Activated CD4-positive, alpha-beta memory T cell treated with anti-CD3 and anti-CD28 coated beads for 36 hours (primary cell): ENCODE measurements around the gene HRNR. TPM values are rescaled to one million over a fixed set of nuclear protein-coding genes. Genes with fewer than 3 reads are reported as not detected.

Experiments used
- CTCF ChIA-PET: fragments of 350-600 bp; sonication (Branson Sonifier 250); formaldehyde crosslinking; loops from one replicate; lab custom pipeline; 2021; ENCODE audit warnings: antibody characterized with exemption, inconsistent platforms; lab: Charles Lee
- POLR2A ChIA-PET: fragments of 350-600 bp; sonication (Branson Sonifier 250); formaldehyde crosslinking; loops from one replicate; lab custom pipeline; 2021; ENCODE audit warnings: antibody characterized with exemption; lab: Charles Lee
- DNase-seq: peaks from one replicate; pipeline ENCODE4 v3.0.0-alpha.2; 2020
- H3K27ac Mint-ChIP-seq: one replicate; pipeline ENCODE4 v1.8.0; 2021; ENCODE audit warnings: mixed read lengths
- H3K27me3 Mint-ChIP-seq: one replicate; pipeline ENCODE4 v1.8.0; 2021; ENCODE audit warnings: mixed read lengths
- H3K36me3 Mint-ChIP-seq: one replicate; pipeline ENCODE4 v1.8.0; 2021; ENCODE audit warnings: mixed read lengths
- H3K4me1 Mint-ChIP-seq: one replicate; pipeline ENCODE4 v1.8.0; 2021; ENCODE audit warnings: low read depth, mixed read lengths
- H3K4me3 Mint-ChIP-seq: one replicate; pipeline ENCODE4 v1.8.0; 2021; ENCODE audit warnings: mild to moderate bottlenecking, mixed read lengths
- H3K9me3 Mint-ChIP-seq: one replicate; pipeline ENCODE4 v1.8.0; 2021; ENCODE audit warnings: mixed read lengths
- intact Hi-C: fragments of 100-400 bp; cut with micrococcal nuclease; formaldehyde crosslinking; loops from one replicate; pipeline ENCODE4 v1.15.1; 2023
- total RNA-seq, 2 experiments: library from RNA; stranded (reverse); gene quantifications; one replicate each; pipeline ENCODE4 v1.2.3, GENCODE V29; 2021

Gene HRNR
- total RNA-seq, 2 experiments from 2014 or later: not detected

DNA sequence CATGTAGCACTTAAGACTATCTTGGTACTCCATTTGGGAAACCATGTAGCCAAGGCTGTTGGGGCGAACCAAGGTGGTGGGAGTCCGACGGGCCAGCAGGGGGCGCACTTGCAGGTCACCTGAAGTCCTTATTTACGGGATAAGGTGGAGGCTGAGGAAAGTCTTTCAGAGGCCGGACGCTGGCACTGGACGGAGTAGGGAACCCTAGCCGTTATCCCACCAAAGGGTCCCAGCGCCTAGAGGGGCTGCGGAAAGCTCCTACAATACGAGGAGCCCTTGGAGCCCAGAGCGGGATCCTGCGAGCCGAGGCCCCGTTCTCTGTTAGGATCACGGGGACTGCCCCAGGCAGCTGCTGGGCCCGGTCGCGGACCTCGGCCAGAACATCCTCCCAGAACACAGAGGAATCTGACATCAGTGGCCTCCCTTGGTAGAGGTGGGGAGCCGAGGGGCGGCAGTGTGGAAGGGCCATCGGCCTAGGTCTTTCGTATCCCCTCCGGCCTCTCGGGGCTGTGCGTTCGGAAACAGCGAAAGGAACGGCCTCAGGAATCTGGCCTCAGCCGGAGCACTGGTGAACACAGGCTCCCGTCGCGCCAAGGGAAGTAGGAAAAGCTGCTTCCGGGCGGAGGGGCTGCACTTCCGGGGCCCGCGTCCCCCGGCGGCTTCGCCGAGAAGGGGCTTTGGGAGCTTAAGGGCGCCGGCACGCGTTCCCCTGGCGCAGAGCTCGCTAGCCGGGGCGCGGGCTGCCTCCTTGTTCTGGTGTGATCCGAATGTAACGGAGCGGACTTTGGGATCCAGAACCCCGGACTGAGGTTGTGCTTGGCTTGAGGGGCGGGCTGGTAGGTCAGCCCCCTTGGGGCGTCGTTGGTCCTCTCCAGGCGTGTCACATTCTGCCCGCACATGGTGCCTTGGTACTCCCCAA, 35.1 kb downstream of the HRNR start:
- POLR2A ChIA-PET: interaction anchor here (0.7 to 1.4 kb wide), 3 partner anchors 78 to 271 kb away, joined by 3 to 4 read pairs (median 3); no protein-coding TSS in a partner anchor
- H3K27me3 Mint-ChIP-seq: peaks cover 2% of the 10 kb centered on the region

DNA sequence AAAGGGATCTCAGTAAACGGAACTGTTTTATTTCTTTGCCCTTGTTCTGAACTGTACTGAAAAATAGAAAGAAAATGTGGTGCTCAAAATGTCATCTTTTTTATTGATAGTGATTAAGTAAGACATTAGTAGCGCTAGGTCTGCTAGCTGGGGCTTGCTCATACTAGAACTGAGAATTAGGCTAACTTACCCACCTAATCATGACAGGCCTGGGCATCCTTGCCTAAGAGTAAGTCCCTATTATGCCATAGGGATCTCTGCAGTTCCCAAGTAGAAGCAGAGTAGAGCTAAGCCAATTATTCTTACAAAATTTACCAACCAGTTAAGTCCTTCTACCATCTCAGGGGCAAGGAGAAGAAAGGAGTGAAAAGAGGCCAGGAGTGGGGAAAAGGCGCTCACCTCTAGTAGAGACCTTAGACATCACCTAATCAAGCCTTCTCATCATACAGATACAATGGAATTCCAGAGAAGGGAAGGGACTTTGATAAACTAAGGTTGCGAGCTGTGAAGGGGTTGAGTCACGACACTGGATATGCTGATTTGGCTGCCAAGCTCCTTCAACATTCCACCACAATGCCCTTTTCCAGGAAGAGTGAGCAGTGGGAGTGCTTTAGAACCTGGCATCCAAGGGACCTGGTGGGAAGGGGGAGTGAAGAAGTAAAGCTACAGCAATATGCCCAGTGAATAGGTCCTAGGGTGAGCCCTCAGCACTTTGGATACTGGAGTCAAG, 37.3 kb downstream of the HRNR start:
- Mint-ChIP-seq H3K27ac (no peak overlapping the region), H3K4me3 (no peak overlapping the region)
- CTCF ChIA-PET: interaction anchor here (0.6 to 12.7 kb wide), 30 partner anchors 11 to 272 kb away, joined by 3 to 442 read pairs (median 4); no protein-coding TSS in a partner anchor

More for the DNA sequence above, 35.1 kb downstream of the HRNR start:
- intact Hi-C loops: loop anchor here (1.0 to 10.0 kb wide), 3 partner anchors 74 to 252 kb away; partner anchors contain the start of gene TCHH
- DNase-seq: peak; percentile 86
- Mint-ChIP-seq H3K36me3 (no peaks in the 10 kb centered on the region), H3K27ac (no peak overlapping the region), H3K9me3 (no peaks in the 10 kb centered on the region), H3K4me1 (peaks cover 8% of the 10 kb centered on the region), H3K4me3 (peak overlapping the region; percentile 68)
- CTCF ChIA-PET: interaction anchor here (0.6 to 12.7 kb wide), 34 partner anchors 9 to 291 kb away, joined by 3 to 442 read pairs (median 4); partner anchors contain the start of genes S100A11 and TCHHL1

DNA sequence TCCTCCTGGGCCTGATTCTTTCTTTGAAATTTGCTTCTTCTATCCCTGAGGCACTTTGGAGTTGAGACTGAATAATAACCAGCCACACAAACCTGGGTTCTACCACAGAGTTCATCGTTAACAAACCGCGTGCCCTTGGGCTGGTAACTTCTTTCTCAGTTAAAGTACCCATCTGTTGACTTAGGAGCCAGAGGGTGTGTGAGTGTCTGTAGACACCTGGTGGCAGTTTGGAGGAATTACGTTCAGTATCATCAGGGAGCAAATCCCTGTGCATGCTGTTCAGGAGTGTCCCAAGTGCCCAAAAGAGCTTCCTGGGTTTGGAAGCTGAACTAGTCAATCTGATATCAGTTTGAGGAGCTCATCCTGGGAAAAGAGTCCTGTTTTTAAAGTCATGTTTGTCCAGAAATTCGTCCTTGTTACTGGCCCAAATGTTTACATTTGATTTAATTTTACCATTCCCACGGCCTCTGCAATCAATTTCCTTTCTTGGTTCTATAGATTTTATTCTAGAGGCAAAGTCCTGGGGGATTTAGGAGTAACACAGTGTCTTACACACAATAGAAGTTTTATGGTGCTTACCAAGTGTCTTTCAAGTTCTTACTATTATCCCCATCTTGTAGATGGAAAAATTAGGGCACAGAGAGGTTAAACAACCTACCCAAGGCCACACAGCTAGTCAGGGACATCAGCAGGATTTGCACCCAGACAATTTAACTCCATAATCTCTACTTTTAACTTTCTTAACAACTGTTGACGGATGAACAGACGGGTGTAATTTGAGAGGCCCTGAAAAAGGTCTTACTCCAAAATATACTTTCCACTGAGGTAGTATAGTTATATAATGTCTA, 38.2 kb downstream of the HRNR start:
- no peak overlapping the region for H3K4me3 Mint-ChIP-seq
- H3K9me3 Mint-ChIP-seq: no peaks in the 10 kb centered on the region
- ChIA-PET CTCF (interaction anchor here (0.7 to 12.7 kb wide), 28 partner anchors 10 to 295 kb away, joined by 3 to 442 read pairs (median 4); partner anchors contain the start of gene TCHH), POLR2A (no interaction called here)
- DNase-seq: peak; percentile 40
- peaks cover 2% of the 10 kb centered on the region for H3K27me3 Mint-ChIP-seq
- no peaks in the 10 kb centered on the region for H3K36me3 Mint-ChIP-seq
- H3K27ac Mint-ChIP-seq: no peak overlapping the region
- intact Hi-C loops: loop anchor here (1.0 to 10.0 kb wide), 3 partner anchors 43 to 133 kb away; partner anchors contain the start of gene TCHH
- peaks cover 8% of the 10 kb centered on the region for H3K4me1 Mint-ChIP-seq

More for the DNA sequence above, 37.3 kb downstream of the HRNR start:
- no peaks in the 10 kb centered on the region for H3K9me3 Mint-ChIP-seq
- intact Hi-C loops: loop anchor here (10.0 kb wide), 1 partner anchor 72 kb away; the partner anchor contains the start of gene TCHH
- POLR2A ChIA-PET: no interaction called here
- H3K36me3 Mint-ChIP-seq: no peaks in the 10 kb centered on the region
- peaks cover 2% of the 10 kb centered on the region for H3K27me3 Mint-ChIP-seq
- DNase-seq: no peak
- peaks cover 8% of the 10 kb centered on the region for H3K4me1 Mint-ChIP-seq

DNA sequence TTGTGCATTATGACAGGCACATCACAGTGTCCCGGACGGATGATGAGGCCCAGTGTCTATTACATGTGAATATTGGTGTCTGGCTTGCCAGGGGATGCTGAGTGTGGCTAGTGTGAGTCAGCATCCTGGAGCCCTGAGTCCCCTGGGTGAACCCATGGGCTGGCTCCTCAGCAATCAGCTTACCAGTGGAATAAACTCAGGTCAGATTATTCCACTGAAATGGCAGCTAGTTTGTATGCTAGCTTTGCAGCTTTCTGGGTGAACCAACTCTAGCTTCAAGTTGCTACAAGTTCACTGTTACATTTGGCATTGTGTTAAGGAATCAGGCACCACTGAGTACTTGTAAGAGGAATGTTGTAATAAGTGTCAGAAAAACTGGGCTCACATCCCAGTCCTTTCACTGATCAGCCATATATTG, 41.0 kb downstream of the HRNR start:
- Mint-ChIP-seq H3K27me3 (peaks cover 2% of the 10 kb centered on the region), H3K27ac (no peak overlapping the region), H3K9me3 (no peaks in the 10 kb centered on the region), H3K4me1 (peaks cover 3% of the 10 kb centered on the region), H3K4me3 (no peak overlapping the region), H3K36me3 (no peaks in the 10 kb centered on the region)
- CTCF ChIA-PET: interaction anchor here (1.0 to 12.7 kb wide), 11 partner anchors 34 to 276 kb away, joined by 3 to 442 read pairs (median 5); no protein-coding TSS in a partner anchor
- peak; percentile 27 for DNase-seq
- POLR2A ChIA-PET: interaction anchor here (1.0 kb wide), 1 partner anchor 135 kb away, joined by 3 read pairs; no protein-coding TSS in a partner anchor
- intact Hi-C loops: loop anchor here (10.0 kb wide), 1 partner anchor 68 kb away; the partner anchor contains the start of gene TCHH

DNA sequence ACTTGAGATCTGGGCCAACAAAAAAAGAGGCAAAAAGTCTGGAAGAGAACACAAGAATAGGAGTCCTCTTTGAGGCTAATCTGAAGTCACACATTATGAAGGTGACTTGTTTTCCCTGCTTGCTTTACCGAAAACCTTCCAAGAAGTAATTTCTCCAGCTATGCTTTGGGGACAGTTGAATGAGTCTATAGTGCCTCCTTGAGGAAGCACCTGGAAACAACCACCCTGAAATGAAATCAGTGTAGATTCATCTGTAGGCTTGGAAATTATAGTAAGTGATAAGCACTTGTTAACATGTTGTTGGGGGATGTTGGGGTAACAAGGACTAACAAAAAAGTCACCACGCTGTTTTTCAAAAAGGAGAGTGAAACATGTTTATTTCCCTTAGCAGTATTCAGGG, 41.6 kb downstream of the HRNR start:
- H3K4me1 Mint-ChIP-seq: peaks cover 3% of the 10 kb centered on the region
- H3K36me3 Mint-ChIP-seq: no peaks in the 10 kb centered on the region
- no peak overlapping the region for H3K27ac Mint-ChIP-seq
- H3K9me3 Mint-ChIP-seq: no peaks in the 10 kb centered on the region
- H3K27me3 Mint-ChIP-seq: peaks cover 2% of the 10 kb centered on the region
- ChIA-PET POLR2A (interaction anchor here (1.0 kb wide), 1 partner anchor 134 kb away, joined by 3 read pairs; no protein-coding TSS in a partner anchor), CTCF (interaction anchor here (0.5 to 12.7 kb wide), 11 partner anchors 22 to 276 kb away, joined by 3 to 442 read pairs (median 5); no protein-coding TSS in a partner anchor)
- H3K4me3 Mint-ChIP-seq: no peak overlapping the region
- intact Hi-C loops: loop anchor here (10.0 kb wide), 1 partner anchor 68 kb away; the partner anchor contains the start of gene TCHH
- DNase-seq: no peak

DNA sequence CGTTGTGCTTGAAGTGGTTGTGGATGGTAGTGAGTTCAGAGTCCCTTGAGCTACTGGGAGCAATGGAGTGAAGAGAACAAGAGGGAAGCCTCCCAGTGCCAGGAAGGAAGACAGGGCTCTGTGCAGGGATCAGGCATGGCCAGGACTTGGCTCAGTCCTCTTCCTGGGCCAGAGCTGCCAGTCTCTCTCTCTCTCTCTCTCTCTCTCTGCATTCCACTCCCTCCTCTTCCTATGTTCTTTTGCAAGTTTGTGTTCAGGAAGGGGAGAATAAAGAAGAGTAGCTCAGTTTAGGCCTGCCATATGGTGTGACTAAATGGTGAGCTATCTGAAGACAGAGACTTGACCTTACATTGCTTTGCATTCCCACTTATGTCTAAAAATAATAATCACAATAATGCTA, 44.4 kb downstream of the HRNR start:
- intact Hi-C loops: no loop called here
- no peak overlapping the region for H3K4me3 Mint-ChIP-seq
- ChIA-PET POLR2A (no interaction called here), CTCF (interaction anchor here (0.7 to 12.7 kb wide), 6 partner anchors 9 to 1252 kb away, joined by 3 to 442 read pairs (median 10); no protein-coding TSS in a partner anchor)
- H3K9me3 Mint-ChIP-seq: no peaks in the 10 kb centered on the region
- H3K36me3 Mint-ChIP-seq: no peaks in the 10 kb centered on the region
- H3K27me3 Mint-ChIP-seq: peaks cover 6% of the 10 kb centered on the region
- no peak for DNase-seq
- H3K4me1 Mint-ChIP-seq: no peaks in the 10 kb centered on the region
- H3K27ac Mint-ChIP-seq: no peak overlapping the region

DNA sequence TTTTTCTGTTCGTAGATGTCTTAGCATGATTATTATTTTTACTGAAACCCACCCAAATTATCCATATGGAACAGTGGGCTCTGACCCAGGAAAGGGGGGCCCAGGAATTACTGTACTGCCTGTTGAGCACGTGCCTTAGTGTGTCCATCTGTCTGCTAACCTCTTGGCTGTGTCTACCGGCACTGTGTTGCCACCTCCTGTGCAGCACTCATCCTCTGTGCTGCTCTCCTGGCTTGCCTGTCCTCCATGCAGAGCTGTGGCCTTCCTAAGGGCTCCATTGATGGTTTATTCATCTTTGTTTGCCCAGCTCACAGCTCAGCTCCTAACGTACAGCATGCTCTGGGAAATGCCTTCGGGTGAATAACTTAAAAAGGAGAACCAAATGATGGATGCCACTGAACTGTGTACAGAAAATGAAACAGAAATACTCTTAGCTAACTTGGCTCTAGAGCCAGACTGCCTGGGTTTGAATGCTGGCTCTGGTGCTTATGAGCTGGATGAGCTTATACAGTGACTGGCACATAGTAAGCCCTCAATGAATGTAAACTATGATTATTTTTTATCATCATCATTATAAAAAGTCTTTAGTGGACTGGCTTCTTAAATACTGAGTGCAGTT, 53.6 kb downstream of the HRNR start:
- H3K9me3 Mint-ChIP-seq: no peaks in the 10 kb centered on the region
- ChIA-PET CTCF (no interaction called here), POLR2A (interaction anchor here (0.6 kb wide), 1 partner anchor 18 kb away, joined by 3 read pairs; no protein-coding TSS in a partner anchor)
- H3K4me1 Mint-ChIP-seq: peaks cover 7% of the 10 kb centered on the region
- H3K27ac Mint-ChIP-seq: no peak overlapping the region
- no peaks in the 10 kb centered on the region for H3K36me3 Mint-ChIP-seq
- intact Hi-C loops: no loop called here
- H3K27me3 Mint-ChIP-seq: no peaks in the 10 kb centered on the region
- no peak for DNase-seq
- no peak overlapping the region for H3K4me3 Mint-ChIP-seq

DNA sequence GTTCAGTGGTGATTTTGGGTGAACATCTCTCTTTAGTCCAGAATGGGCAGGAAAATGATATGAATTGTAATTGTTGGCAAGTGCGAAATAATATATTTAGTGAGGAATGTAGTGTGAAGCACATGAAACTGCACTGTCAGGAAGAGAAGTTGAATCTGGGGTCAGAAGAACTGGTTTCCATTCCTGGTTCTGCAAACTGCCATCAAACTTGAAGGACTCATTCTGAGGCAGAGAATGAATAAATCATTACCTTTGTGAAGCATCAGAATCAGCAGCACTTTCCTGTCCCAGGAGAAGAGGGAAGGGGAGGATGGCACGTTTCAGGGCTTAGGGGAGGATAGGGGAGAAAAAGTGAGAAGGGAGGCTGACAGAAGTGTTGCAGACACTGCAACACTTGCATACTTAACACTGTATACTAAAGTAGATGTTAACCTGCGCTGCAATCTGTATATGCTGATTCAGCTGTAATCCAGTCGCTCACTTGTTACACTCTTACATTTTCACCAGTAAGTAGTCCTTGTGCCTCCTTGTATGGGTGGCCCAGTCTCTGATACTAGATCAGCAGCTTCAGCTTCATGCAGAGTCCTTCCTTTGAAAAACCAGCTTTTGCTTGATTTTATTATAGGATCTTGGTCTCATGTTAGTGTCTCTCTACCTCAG, 54.5 kb downstream of the HRNR start:
- peaks cover 7% of the 10 kb centered on the region for H3K4me1 Mint-ChIP-seq
- ChIA-PET POLR2A (no interaction called here), CTCF (no interaction called here)
- no peaks in the 10 kb centered on the region for H3K9me3 Mint-ChIP-seq
- H3K27ac Mint-ChIP-seq: no peak overlapping the region
- no peak for DNase-seq
- H3K4me3 Mint-ChIP-seq: no peak overlapping the region
- intact Hi-C loops: no loop called here
- H3K36me3 Mint-ChIP-seq: no peaks in the 10 kb centered on the region
- no peaks in the 10 kb centered on the region for H3K27me3 Mint-ChIP-seq

DNA sequence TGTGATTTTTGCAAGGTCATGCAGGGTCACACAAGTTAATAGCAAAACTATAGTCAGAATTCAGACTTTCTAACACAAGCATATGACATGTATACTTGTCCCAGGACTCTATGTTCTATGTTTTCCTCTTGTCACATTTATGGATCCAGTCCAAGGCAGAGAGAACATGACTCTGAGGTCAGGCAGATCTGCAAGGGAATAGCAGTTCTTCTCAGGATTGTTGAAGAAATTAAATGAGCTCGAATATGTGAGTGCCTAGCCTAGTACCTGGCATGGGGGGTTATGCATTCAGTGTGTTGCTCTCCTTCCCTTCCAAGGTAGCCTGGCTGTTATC, 55.5 kb downstream of the HRNR start:
- H3K9me3 Mint-ChIP-seq: no peaks in the 10 kb centered on the region
- ChIA-PET POLR2A (no interaction called here), CTCF (interaction anchor here (0.8 to 1.6 kb wide), 3 partner anchors 19 to 116 kb away, joined by 3 to 4 read pairs (median 3); no protein-coding TSS in a partner anchor)
- intact Hi-C loops: no loop called here
- H3K4me1 Mint-ChIP-seq: peaks cover 7% of the 10 kb centered on the region
- no peak overlapping the region for H3K4me3 Mint-ChIP-seq
- H3K27me3 Mint-ChIP-seq: peaks cover 2% of the 10 kb centered on the region
- no peak for DNase-seq
- no peak overlapping the region for H3K27ac Mint-ChIP-seq
- H3K36me3 Mint-ChIP-seq: no peaks in the 10 kb centered on the region

DNA sequence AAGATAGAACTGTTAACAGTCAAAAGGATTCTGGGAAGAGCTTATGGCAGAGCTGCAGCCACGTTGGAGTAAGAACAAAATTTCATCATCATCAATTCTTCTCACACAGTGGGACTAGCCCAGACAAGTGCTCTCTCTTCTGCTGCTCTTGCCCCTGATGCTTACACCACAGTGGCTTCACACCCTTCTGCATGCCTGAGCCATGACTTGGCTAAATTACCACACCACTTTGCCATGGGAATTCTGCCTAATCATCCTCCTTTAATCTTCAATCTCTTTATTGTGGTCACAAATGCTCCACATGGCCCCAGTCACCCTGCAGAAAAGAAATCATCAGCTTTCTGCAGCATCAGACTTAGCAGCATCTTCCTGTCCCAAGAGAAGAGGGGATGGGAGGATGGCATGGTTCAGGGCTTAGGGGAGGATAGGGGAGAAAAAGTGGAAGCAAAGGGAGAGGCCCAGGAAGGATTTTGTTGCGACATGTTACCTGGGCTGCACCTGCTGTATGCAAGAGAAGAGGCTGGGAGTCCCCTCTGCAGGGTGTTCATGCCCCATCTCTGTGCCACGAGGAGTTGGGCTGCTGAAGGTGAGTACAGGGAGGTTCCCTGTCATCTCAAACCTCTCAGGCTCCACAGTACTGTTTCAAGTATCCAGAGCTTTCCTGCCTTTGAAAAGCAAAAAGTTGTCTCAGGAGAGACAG, 56.0 kb downstream of the HRNR start:
- H3K9me3 Mint-ChIP-seq: no peaks in the 10 kb centered on the region
- intact Hi-C loops: no loop called here
- H3K4me1 Mint-ChIP-seq: peaks cover 7% of the 10 kb centered on the region
- H3K36me3 Mint-ChIP-seq: no peaks in the 10 kb centered on the region
- H3K27me3 Mint-ChIP-seq: peaks cover 2% of the 10 kb centered on the region
- H3K27ac Mint-ChIP-seq: no peak overlapping the region
- no peak overlapping the region for H3K4me3 Mint-ChIP-seq
- no peak for DNase-seq
- ChIA-PET POLR2A (no interaction called here), CTCF (interaction anchor here (0.8 to 1.6 kb wide), 3 partner anchors 19 to 115 kb away, joined by 3 to 4 read pairs (median 3); no protein-coding TSS in a partner anchor)
